NCI-H1930 (cell line): Measurements from ENCODE around the gene TIAM2.

Experiments used
- DNase-seq, 2 experiments: peaks; one replicate each; lab custom pipeline; 2025; lab: John Stamatoyannopoulos, UW

The TIAM2 gene

DNA sequence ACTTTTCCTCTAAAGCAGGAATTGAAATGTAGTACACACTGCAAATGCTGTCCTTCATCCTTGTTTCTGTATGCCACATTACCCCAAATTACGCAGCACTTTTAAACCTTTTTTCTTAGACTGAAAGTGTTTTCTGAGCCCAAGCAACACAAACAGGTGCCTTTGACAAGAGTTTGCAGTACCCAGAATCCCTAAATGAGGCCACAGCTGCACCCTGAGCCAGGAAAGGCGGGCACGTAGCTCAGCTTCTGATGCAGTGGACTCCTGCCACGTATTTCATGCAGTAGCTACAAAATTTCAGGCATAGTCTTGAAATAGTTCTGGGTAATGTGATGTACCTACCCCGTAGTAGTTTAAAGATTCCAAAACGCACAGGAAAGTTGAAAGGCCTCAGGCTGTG, 237.7 kb downstream of the TIAM2 start:
- no peak for DNase-seq

DNA sequence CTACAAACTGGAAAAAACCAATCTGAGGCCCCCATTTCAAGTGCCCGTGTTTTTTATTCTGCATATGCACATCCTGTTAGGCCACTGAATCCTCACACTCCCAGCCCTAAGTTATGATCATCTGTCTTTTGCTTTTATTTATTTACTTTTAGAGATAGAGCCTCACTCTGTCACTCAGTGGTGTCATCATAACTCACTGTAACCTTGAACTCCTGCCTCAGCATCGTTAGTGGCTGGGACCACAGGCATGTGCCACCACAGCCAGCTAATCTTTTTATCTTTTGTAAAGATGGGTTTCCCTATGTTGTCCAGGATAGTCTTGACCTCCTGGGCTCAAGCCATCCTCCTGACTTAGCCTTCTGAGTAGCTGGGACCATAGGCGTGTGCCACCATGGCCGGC, 239.1 kb downstream of the TIAM2 start:
- no peak for DNase-seq

- no peak for DNase-seq
These were observed 239.6 kb downstream of the TIAM2 start for GRCh38 chr6:155234687-155235086.

- no peak for DNase-seq
These were observed 240.0 kb downstream of the TIAM2 start for GRCh38 chr6:155235087-155235486.

- DNase-seq = no peak
These were observed 242.5 kb downstream of the TIAM2 start for GRCh38 chr6:155237613-155238012.

GRCh38 chr6:155240905-155241600, 245.9 kb downstream of the TIAM2 start:
- DNase-seq = no peak

- DNase-seq = no peak
These were observed 246.9 kb downstream of the TIAM2 start for GRCh38 chr6:155241966-155242365.

GRCh38 chr6:155244434-155244833, 249.3 kb downstream of the TIAM2 start:
- no peak for DNase-seq

DNA sequence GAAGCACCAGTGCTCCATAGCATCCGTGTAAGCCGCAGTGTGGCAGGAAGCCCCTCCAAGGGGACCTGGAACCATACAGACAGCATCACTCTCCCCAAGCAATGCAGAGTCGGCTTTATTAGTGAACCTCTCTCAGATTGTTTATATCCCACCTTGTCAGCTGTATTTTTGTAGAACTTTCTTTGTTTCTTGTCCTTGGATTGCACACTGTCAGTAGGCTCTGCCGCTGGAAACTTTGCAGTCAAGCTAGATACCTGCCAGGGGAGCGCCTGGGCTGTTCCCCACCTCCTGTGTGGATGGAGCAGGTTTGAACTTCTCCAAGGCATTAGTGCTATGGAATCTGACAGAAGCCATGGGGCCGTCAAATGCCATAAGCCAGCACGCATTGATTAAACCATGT, 250.1 kb downstream of the TIAM2 start:
- no peak for DNase-seq

DNA sequence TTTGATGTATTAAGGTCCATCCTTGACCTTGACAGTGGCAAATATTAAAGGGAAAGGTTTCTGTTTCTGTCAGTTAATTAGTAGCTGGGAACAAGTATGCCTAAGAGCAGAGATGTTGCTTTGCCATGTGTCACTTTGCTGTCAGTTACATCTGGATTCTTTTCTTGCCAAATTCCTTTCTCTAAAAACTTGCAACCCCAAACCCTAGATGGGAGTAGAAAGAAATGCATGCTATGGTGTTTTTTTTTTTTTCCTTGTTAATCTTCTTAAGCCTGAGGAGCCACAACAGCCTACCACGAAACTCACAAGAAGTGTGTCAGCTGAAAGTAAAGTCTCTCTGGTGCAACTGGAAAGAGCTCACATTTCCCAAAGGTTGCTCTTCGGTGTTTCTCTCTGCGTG, 250.7 kb downstream of the TIAM2 start:
- no peak for DNase-seq

DNA sequence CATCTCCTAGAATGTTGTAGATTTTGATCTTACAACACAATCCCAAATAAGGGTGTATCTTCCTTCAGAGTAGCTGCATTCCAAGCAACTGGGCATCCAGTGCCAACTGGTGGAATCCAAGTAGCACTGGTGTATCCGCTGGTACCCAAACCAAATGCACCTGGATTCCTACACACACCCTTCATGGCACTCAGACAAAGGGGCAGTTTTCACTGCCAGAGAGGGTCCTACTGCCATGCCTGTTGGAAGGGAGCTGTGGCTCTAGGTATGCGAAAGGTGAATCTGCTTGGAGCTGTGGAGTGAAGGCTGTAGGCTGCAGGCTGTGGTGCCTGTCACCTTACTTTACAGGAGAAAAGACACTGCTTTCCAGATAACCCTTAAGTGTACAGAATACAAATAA, 251.7 kb downstream of the TIAM2 start:
- no peak for DNase-seq

- no peak for DNase-seq
These were observed 252.5 kb downstream of the TIAM2 start for GRCh38 chr6:155247618-155248007.

- no peak for DNase-seq
These were observed 253.2 kb downstream of the TIAM2 start for GRCh38 chr6:155248008-155249001.

DNA sequence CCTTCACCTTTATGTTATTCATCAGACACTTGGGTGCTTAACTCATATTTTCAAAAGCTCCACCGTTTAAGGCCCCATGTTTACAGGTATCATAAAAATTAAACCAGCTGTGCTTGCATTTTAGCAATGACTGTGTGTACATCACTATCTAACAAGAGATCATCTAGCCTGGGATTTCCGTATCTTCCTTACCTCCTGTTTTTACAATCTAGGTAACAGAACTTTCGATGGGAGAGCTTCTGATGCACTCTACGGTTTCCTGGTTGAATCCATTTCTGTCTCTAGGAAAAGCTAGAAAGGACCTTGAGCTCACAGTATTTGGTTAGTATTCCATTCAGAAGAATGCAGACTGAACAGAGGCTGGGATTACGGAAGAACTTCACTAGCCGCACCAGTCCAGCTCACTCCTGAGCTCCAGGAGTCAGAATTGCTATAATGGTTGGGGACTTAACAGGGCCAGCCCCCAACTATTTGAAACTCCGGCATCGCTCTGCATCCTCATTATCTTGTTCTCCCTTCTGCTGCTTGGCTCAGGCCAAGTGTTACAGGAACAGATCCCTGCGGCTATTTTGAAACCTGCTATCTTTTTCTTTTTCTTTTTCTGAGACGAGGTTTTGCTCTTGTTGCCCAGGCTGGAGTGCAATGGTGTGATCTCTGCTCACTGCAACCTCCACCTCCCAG, 255.7 kb downstream of the TIAM2 start:
- DNase-seq = no peak

- DNase-seq = no peak
These were observed 257.5 kb downstream of the TIAM2 start for GRCh38 chr6:155252581-155252980.

DNA sequence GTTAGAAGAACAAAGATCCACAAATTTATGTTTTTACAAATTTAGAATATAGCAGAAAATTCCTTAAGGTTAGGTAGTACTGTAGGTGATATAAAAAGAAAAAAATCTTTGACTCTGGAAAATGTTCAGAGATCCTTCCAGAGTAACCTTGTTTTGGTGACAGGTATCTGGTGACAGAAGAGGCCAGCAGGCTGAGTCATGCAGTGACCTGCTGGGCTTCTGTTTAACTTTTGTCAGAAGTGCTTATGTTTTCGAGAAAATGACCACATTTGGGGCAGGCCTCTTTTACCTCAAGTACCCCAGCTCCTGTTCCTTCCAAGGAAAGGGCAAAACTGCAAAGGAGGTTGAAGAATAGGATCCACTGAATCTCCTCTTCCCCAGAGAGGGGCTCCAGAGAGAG, 258.2 kb downstream of the TIAM2 start:
- no peak for DNase-seq

DNA sequence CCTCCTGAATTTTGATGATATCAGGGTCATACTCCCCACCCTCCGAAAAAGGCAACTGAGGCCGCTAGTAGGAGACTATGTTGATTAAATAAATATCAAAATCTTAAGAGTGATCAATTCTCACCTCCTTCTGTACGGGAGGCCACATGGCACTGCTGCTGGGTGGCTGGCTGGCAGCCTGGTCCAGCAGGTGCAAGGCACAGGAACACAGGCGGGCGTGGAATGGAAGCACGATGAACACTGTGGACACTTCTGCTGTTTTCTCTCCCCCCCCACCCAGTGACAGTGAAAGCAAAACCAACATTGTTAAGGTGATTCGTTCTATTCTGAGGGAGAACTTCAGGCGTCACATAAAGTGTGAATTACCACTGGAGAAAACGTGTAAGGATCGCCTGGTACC, 259.0 kb downstream of the TIAM2 start:
- DNase-seq = no peak

DNA sequence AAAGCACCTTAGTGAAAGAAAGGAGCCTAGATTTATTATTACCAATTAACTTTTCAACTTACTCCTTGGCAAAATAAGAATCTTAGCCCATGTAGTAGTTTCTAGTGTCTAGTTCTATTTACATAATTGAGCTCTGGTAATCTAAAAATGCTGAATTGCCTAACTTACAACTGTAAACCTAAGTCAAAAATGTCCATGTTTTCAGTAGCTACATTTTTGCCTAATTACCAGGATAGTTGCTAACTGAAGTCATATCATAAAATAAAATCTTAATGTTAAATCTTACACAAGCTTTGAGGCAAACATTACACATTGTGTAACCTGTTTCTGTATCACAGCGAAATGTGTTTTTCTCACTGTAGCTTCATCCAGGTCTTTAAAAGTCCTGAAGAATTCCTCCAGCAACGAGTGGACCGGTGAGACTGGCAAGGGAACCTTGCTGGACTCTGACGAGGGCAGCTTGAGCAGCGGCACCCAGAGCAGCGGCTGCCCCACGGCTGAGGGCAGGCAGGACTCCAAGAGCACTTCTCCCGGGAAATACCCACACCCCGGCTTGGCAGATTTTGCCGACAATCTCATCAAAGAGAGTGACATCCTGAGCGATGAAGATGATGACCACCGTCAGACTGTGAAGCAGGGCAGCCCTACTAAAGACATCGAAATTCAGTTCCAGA, 261.1 kb downstream of the TIAM2 start:
- DNase-seq = no peak

GRCh38 chr6:155257796-155258195, 262.7 kb downstream of the TIAM2 start:
- no peak for DNase-seq

GRCh38 chr6:155259204-155259603, 264.1 kb downstream of the TIAM2 start:
- no peak for DNase-seq

DNA sequence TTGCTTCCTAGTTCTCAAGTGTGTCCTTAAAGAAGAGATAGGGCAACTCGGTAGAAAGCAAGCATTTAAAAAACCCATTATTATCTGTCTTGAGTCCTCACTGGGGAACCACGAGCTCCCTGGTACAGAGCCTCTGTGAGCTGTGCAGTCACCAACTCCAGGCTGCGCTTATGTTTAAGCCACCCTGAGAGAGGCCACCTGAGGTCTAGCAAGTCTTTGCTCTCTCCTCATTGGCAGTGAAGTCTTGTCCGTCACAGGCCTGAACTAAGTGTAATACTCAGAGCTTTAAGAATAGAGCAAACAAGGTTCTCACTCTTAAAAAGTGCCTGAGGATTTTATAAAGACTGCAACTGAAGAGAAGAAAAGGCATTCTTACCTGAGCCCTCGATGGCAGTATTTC, 264.8 kb downstream of the TIAM2 start:
- no peak for DNase-seq

DNA sequence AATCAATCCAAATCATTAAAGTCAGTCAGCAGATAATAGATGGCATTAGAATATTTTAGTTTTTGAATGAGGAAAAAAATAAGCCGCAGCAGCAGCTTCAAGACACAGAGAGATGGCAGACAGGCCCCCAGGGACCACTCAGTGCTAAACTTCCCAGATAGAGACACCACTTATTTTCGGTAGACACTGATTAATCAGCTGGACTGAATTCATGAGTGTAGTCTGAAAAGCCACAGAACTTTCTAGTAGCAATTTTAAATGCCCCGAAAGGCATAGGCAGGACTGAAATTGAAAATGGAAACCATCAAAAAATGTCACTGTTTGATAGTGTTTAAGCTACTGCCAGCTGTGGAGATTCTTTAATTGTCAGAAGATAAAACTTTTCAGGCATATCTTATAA, 265.6 kb downstream of the TIAM2 start:
- no peak for DNase-seq
